Adrenal gland (tissue), 5 donors: Measurements from ENCODE around the gene TEK.

Experiments used
- CTCF ChIP-seq, 6 experiments: fragments of 450-650 bp in 4 of 6; fragments of 200-600 bp in 2 of 6; sonication (generic) in 1 of 6; IDR thresholded peaks; 1 replicate in 5 of 6; 2 replicates in 1 of 6; pipeline versions ENCODE4 v1.5.1 to v1.8.0; 2016 to 2021; ENCODE audit warnings: antibody characterized with exemption in 6 of 6, mild to moderate bottlenecking in 2 of 6, moderate library complexity in 1 of 6
- POLR2A ChIP-seq, 2 donors: fragments of 450-650 bp; IDR thresholded peaks; one replicate each; pipeline ENCODE4 v1.6.1; 2017; ENCODE audit warnings: antibody characterized with exemption in 2 of 2, mild to moderate bottlenecking in 2 of 2, moderate library complexity in 1 of 2
- donor health status: DM: no; HTN: no; CAD: no.

GRCh38 chr9:27149651-27150050 lies 40.6 kb downstream of the TEK start:
- TF ChIP-seq CTCF (IDR thresholded peaks at IDR 0.05) (no peak), POLR2A (IDR thresholded peaks at IDR 0.05) (no peak)
